ENCODE results near the gene MFSD12.

- TF ChIP-seq POLR2AphosphoS5 (IDR thresholded peaks at IDR 0.05) (no peak), CTCF (IDR thresholded peaks at IDR 0.05) (no peak), POLR2A (IDR thresholded peaks at IDR 0.05) (no peak)
Measured at GRCh38 chr19:3601021-3601420, 43.6 kb upstream of the MFSD12 start.
